ENCODE results near the gene TRIO.

- no peak for TF ChIP-seq PATZ1 (CRISPR knock-in tag; IDR thresholded peaks at IDR 0.05; ENCODE audit: borderline replicate concordance)
- TF ChIP-seq RARB (CRISPR knock-in tag; IDR thresholded peaks at IDR 0.05) = no peak
- TF ChIP-seq, protein P1, sequence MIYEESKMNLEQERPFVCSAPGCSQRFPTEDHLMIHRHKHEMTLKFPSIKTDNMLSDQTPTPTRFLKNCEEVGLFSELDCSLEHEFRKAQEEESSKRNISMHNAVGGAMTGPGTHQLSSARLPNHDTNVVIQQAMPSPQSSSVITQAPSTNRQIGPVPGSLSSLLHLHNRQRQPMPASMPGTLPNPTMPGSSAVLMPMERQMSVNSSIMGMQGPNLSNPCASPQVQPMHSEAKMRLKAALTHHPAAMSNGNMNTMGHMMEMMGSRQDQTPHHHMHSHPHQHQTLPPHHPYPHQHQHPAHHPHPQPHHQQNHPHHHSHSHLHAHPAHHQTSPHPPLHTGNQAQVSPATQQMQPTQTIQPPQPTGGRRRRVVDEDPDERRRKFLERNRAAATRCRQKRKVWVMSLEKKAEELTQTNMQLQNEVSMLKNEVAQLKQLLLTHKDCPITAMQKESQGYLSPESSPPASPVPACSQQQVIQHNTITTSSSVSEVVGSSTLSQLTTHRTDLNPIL (CRISPR knock-in tag; IDR thresholded peaks at IDR 0.05; ENCODE audit: low read depth) = no peak
- TF ChIP-seq ARNTL (CRISPR knock-in tag; IDR thresholded peaks at IDR 0.05; ENCODE audit: borderline replicate concordance, low read depth) = no peak
- TF ChIP-seq BACH2 (CRISPR knock-in tag; IDR thresholded peaks at IDR 0.05; ENCODE audit: borderline replicate concordance) = no peak
- TF ChIP-seq ZNF8 (CRISPR knock-in tag; IDR thresholded peaks at IDR 0.05) = no peak
- no peak for TF ChIP-seq ZFP30 (CRISPR knock-in tag; IDR thresholded peaks at IDR 0.05)
- TF ChIP-seq TCF4 (CRISPR knock-in tag; IDR thresholded peaks at IDR 0.05; ENCODE audit: borderline replicate concordance) = no peak
- no peak for TF ChIP-seq ZFP3 (CRISPR knock-in tag; IDR thresholded peaks at IDR 0.05)
- no peak for TF ChIP-seq ISL1 (CRISPR knock-in tag; IDR thresholded peaks at IDR 0.05)
Observed at GRCh38 chr5:14292766-14293658, 149.9 kb downstream of the TRIO start.
